IPS-18a (cell line): Measurements from ENCODE around the gene ARL3.

ENCODE experiments used
- H3K27ac ChIP-seq: one replicate; pipeline ENCODE4 v1.5.1; 2013; ENCODE audit warnings: low read length
- H3K27me3 ChIP-seq: one replicate; pipeline ENCODE4 v1.6.1; 2013; ENCODE audit warnings: mild to moderate bottlenecking, low read length; ENCODE audit not compliant: control insufficient read depth, insufficient read depth
- H3K36me3 ChIP-seq: one replicate; pipeline ENCODE4 v1.6.1; 2013; ENCODE audit warnings: low read depth, low read length; ENCODE audit not compliant: control insufficient read depth
- H3K4me1 ChIP-seq: one replicate; pipeline ENCODE4 v1.6.1; 2013; ENCODE audit warnings: low read depth, low read length; ENCODE audit not compliant: control insufficient read depth
- H3K4me3 ChIP-seq: one replicate; pipeline ENCODE4 v1.5.1; 2013; ENCODE audit warnings: low read length
- H3K9ac ChIP-seq: one replicate; pipeline ENCODE4 v1.6.1; 2013; ENCODE audit warnings: mild to moderate bottlenecking, low read length, moderate library complexity
- H3K9me3 ChIP-seq: one replicate; pipeline ENCODE4 v1.6.1; 2013; ENCODE audit warnings: low read depth, low read length; ENCODE audit not compliant: control insufficient read depth

ARL3 gene

DNA sequence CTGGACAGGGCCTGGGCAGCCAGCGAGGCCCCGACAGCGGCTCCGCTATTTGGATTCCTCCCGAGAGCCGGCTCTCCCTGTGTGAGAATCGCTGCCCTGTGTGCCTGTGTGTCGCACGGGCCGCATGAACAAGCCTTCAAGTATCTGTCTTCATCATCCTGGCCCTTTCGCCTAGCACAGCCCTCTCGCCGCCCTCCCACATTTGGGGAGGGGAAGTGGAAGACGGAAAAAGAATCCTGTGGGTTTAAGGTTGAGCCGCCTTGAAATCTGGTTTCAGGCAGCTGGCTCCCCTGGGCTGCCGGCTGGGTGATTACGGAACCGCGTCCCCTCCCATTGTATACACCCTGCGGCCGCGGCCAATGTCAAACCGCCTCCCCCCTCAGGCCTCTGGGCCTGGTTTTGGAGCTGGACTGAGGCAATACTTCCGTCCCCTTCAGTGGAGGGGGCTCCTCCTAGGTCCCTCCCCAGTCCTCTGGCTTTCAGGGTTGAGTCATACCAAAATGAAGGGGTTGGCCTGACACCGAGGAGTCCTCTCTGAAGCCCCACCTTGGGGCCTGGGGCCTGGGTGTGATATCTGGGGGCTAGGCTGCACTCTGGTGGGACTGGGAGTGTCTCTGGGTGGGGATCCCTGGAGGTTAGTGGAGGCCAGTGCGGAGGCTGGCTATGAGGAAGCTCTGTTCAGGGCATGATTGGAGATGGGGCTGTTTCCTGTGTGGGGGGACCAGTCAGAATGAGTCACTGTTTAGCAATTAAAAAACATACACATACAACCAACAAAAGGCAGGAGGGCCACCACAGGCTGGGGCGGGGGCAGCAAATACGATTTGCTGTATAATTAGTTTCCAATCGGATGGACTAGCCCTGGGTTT lies 68.2 kb downstream of the ARL3 start:
- Histone ChIP-seq H3K9ac (peak overlapping the region; percentile 50), H3K27me3 (no peaks in the 10 kb centered on the region), H3K36me3 (peaks cover 4% of the 10 kb centered on the region), H3K4me1 (peaks cover 53% of the 10 kb centered on the region), H3K27ac (no peak overlapping the region), H3K4me3 (peak overlapping the region; percentile 93), H3K9me3 (no peaks in the 10 kb centered on the region)

DNA sequence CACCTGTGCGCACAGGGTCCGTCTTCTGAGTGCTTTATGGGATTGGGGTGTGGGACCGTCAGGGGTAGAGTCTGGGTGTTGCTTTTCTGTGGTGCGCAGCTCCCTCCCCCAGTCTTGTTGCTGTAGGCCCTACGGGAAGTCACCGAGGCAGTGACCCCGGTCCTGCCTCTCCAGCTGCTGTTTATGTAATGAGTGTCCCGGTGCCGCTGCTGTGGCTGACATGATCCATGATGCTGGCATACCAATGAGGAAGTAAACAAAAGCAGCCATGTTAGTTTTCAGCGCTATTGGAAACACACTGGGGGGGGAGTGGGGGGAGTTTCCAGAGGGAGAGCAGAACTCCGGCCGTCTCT lies 68.8 kb downstream of the ARL3 start:
- peak overlapping the region; percentile 50 for H3K9ac ChIP-seq
- no peak overlapping the region for H3K27ac ChIP-seq
- H3K9me3 ChIP-seq = no peaks in the 10 kb centered on the region
- peaks cover 46% of the 10 kb centered on the region for H3K4me1 ChIP-seq
- peaks cover 4% of the 10 kb centered on the region for H3K36me3 ChIP-seq
- H3K27me3 ChIP-seq = no peaks in the 10 kb centered on the region
- H3K4me3 ChIP-seq = peak overlapping the region; percentile 93

DNA sequence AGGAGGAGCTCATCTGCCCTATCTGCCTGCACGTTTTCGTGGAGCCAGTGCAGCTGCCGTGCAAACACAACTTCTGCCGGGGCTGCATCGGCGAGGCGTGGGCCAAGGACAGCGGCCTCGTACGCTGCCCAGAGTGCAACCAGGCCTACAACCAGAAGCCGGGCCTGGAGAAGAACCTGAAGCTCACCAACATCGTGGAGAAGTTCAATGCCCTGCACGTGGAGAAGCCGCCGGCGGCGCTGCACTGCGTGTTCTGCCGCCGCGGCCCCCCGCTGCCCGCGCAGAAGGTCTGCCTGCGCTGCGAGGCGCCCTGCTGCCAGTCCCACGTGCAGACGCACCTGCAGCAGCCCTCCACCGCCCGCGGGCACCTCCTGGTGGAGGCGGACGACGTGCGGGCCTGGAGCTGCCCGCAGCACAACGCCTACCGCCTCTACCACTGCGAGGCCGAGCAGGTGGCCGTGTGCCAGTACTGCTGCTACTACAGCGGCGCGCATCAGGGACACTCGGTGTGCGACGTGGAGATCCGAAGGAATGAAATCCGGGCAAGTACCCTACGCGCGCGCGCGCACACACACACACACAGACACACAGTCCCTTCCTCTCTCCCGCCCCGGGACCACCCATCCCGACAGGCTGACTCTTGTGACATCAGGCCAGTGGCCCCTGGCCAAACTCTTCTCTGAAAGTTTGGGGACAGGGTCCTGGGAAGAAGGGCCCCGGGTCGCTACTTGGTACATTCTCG lies 69.4 kb downstream of the ARL3 start:
- no peak overlapping the region for H3K27ac ChIP-seq
- no peaks in the 10 kb centered on the region for H3K9me3 ChIP-seq
- H3K9ac ChIP-seq = peak overlapping the region; percentile 50
- H3K4me1 ChIP-seq = peaks cover 42% of the 10 kb centered on the region
- peak overlapping the region; percentile 93 for H3K4me3 ChIP-seq
- H3K36me3 ChIP-seq = peaks cover 4% of the 10 kb centered on the region
- H3K27me3 ChIP-seq = no peaks in the 10 kb centered on the region

DNA sequence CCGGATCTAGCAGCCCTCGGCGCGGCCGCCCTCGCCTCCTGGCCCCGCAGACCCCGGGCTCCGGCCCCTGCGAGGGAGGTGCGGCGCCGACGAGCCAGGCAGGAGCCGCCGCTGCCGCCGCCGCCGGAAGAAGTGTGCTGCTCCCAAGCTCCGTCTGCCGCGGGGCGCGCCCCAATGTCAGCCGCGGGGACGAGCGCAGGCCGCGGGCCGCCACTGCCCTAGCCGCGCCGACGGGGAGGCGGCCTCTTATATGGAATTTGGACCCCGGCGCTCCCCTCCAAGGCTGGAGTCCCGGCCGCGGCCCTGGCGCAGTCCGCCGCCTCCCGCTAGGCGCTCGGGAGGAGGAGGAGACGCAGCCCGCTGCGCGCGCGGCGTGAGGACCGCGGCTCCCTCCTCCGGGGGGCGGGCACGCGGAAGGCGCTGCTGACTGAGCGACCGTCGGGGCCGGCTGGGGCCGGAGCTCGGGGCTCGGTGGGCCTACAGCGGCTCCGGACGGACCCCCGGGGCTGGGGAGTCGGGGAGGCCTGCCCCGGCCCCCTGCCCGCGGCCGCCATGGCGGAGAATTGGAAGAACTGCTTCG lies 70.0 kb downstream of the ARL3 start, which contains the start of gene TRIM8:
TSS of gene TRIM8 (plus strand) at position 414 of the 580 bp plus-strand sequence. CDS start at position 553, 139 bp downstream.
- Histone ChIP-seq H3K36me3 (peaks cover 4% of the 10 kb centered on the region), H3K9me3 (no peaks in the 10 kb centered on the region), H3K27ac (no peak within 1 kb of the TSS)

DNA sequence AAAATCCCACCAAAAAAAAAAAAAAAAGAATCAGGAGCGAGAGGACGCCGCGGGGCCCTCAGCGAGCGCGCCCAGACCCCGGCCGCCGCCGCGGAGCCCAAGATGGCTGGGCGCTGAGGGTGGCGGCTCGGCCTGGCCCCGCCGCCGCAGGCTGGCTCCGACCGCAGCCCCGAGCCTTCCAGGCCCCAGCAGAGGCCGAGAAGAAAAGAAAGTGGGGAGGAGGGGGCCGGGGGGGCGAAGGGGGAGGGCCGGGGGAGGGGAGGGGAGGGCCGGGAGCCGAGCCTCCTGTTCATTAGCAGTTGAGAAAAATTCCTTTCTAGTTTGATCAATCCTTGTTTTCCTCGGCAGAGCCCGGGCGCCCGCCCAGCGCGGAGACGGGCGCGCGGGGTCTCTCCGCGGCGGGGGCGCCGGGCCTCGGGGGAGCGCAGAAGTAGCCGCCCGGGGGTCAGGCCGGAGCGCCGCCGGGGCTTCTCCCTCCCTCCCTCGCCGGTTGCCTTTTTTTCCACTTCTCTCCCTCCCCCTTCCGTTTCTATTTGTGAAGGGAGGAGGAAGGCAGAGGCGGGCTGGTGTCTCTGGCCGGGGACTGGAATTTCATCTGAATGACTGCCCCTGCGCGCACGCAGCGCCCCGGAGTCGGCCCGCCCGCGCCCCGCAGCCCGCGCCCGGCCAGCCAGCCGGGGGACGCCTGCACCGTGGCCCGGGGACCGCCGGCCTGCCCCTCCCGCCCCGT lies 70.7 kb downstream of the ARL3 start:
- peak overlapping the region; percentile 47 for H3K27ac ChIP-seq
- peak overlapping the region; percentile 93 for H3K4me3 ChIP-seq
- H3K9me3 ChIP-seq = no peaks in the 10 kb centered on the region
- H3K36me3 ChIP-seq = peaks cover 4% of the 10 kb centered on the region
- H3K9ac ChIP-seq = peak overlapping the region; percentile 81
- no peaks in the 10 kb centered on the region for H3K27me3 ChIP-seq
- peaks cover 29% of the 10 kb centered on the region for H3K4me1 ChIP-seq

More for the DNA sequence above, 70.0 kb downstream of the ARL3 start, which contains the start of gene TRIM8:
- Histone ChIP-seq H3K4me3 (peak within 1 kb of the TSS; percentile 93), H3K4me1 (peaks cover 36% of the 10 kb centered on the region), H3K27me3 (no peaks in the 10 kb centered on the region), H3K9ac (peak within 1 kb of the TSS; percentile 81)

DNA sequence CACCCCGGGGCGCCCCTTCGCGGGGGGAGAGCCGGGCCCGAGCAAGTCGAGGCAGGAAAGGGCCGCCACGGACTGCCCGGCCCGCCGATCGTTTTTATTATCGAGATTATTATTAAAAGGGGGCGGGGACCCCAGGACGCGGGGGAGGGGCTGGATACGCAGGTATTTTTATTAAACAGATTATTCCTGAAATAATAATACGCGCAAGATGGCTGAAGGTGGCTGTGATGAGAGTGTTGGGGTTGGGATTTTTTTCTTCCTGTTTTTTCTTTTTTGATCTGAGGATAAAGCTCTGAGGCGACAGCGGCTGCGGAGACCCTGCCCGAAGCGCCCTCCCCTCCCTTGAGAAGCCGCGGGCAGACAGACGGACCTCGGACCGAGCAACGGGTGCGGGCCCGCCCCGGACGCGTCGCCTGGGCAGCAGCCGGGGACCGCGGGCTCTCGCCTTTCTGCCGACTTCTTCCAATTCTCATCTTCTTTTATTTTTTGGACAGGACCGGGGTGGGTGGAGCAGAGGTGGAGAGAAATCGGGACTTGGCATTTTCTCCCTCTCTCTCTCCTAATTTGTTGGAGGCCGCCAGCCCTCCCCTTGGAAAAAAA lies 71.4 kb downstream of the ARL3 start:
- Histone ChIP-seq H3K27ac (peak overlapping the region; percentile 47), H3K4me3 (peak overlapping the region; percentile 81), H3K9ac (peak overlapping the region; percentile 81), H3K9me3 (no peaks in the 10 kb centered on the region), H3K36me3 (peaks cover 3% of the 10 kb centered on the region), H3K4me1 (peaks cover 23% of the 10 kb centered on the region), H3K27me3 (no peaks in the 10 kb centered on the region)

DNA sequence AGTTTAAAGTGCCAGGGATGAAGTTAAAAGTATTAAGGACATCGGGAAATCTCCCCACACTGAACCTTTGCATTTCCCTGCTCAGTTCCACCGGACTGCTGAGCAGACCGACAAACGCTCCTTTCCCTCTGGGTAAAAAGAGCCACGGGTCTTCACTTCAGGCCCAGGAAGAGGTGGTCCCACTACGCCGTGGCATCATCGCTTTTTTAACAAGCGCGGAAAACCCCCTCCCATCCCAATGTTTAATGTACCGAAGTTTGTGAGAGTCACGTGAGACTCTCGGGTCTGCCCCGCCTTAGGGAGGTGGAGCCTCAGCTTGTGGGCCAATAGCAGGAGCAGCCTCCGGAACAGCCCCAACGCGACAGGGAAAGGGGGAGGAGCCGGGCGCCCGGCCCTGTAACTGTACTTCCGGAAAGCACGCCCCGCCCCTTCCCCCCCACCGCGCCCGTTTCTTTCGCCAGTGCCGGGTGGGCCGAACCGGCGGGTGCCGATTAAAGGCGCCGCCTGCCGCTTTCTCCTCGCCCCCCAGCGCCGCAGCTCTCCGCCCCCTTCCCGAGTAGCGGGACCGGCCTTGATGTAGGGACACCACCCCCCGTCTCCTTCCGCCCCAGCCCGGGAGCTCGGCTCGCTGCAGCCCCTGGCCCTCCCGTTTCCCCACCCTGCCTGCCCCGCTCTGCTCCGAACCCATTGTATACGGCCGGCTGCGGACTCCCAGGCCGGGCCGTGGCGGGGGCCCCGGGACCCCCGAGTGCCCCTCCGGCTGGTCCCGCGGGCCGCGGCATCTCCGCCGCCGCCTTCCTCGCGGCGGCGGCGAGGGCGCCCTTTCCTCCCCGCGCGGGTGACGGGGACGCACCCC lies 72.1 kb downstream of the ARL3 start:
- Histone ChIP-seq H3K36me3 (no peaks in the 10 kb centered on the region), H3K27me3 (no peaks in the 10 kb centered on the region), H3K9ac (peak overlapping the region; percentile 81), H3K27ac (peak overlapping the region; percentile 4), H3K4me1 (peaks cover 15% of the 10 kb centered on the region), H3K4me3 (peak overlapping the region; percentile 81), H3K9me3 (no peaks in the 10 kb centered on the region)

DNA sequence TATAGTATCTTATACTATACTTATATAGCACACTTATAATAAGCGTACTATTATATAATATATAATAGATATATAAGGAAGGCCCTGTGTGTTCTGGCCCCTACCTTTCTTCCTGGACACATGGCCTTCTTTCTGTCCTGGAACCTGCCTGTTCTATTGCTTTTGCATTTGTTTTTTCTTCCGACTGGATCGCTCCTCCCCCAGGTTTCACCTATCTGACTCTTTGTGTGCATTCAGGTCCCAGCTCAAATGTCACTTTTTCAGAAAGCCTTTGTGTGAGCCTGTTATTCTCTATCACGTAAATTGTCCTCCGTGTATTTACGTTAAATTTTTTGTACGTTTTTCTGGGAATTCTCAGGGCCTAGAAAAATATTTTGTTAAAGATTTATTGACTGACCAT lies 72.8 kb downstream of the ARL3 start:
- Histone ChIP-seq H3K27me3 (no peaks in the 10 kb centered on the region), H3K27ac (peak overlapping the region; percentile 4), H3K4me1 (peaks cover 9% of the 10 kb centered on the region), H3K4me3 (peak overlapping the region; percentile 81), H3K9ac (peak overlapping the region; percentile 54), H3K9me3 (no peaks in the 10 kb centered on the region), H3K36me3 (no peaks in the 10 kb centered on the region)

DNA sequence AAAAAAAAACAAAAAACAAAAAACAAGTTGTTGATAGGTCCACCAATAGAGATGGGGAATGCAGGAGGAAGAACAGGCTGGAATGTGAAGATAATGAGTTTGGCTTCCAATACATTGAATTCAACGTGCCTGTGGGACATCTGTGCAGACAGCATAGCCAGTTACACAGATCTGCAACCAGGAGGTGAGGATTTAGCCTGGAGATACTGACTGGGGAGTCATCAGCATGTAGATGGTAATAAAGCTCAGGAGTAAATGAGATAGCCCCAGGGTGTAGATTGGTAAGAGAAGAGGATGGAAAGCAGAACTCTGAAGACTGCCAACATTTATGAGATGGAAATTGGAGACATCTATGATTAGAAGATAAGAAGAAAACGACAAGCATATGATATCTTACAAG lies 74.7 kb downstream of the ARL3 start:
- no peak overlapping the region for H3K4me3 ChIP-seq
- peaks cover 7% of the 10 kb centered on the region for H3K4me1 ChIP-seq
- no peaks in the 10 kb centered on the region for H3K9me3 ChIP-seq
- no peak overlapping the region for H3K27ac ChIP-seq
- H3K27me3 ChIP-seq = no peaks in the 10 kb centered on the region
- H3K9ac ChIP-seq = no peak overlapping the region
- no peaks in the 10 kb centered on the region for H3K36me3 ChIP-seq

DNA sequence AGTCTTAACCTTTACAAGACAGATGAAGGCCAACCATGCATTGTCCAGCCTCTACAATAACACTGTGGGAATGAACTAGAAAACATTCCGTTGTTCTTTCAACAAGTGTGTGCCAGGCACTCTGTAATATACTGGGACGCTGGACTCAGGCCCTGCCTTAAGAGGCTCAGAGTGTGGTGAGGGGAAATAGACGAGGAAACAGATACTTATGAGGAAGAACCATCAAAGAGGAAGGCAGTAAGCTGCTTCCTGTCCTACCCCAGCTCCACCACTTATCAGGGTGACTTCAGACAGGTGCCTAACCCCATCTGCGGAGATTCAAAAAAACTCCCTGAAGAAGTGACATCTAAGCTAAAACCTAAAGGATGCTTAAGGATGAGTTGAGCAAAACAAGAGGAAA lies 78.8 kb downstream of the ARL3 start:
- no peaks in the 10 kb centered on the region for H3K9me3 ChIP-seq
- H3K36me3 ChIP-seq = no peaks in the 10 kb centered on the region
- no peak overlapping the region for H3K4me3 ChIP-seq
- no peaks in the 10 kb centered on the region for H3K27me3 ChIP-seq
- no peak overlapping the region for H3K27ac ChIP-seq
- H3K4me1 ChIP-seq = peaks cover 25% of the 10 kb centered on the region
- no peak overlapping the region for H3K9ac ChIP-seq
